Activated CD8-positive, alpha-beta memory T cell treated with anti-CD3 and anti-CD28 coated beads, Interleukin-2, amount 10 ng/mL, durations not matched to agents 7 days and 5 days (primary cell): ENCODE results near the gene BCL2L11. TPM values are rescaled to one million over a fixed set of nuclear protein-coding genes. Genes with fewer than 3 reads are reported as not detected.

ENCODE experiments used
- ATAC-seq: fragments of 150-1000 bp; cut with Tn5 transposase; one replicate; pipeline ENCODE4 v1.10.0; 2021; ENCODE audit warnings: moderate library complexity
- CTCF ChIA-PET: fragments of 350-600 bp; sonication (Branson Sonifier 250); formaldehyde crosslinking; loops from one replicate; lab custom pipeline; 2021; ENCODE audit warnings: antibody characterized with exemption; lab: Charles Lee
- DNase-seq: peaks from one replicate; pipeline ENCODE4 v3.0.0-alpha.2; 2020
- H3K27ac Mint-ChIP-seq: one replicate; pipeline ENCODE4 v1.8.0; 2021; ENCODE audit warnings: mild to moderate bottlenecking, mixed read lengths
- H3K27me3 Mint-ChIP-seq: one replicate; pipeline ENCODE4 v1.8.0; 2021; ENCODE audit warnings: mixed read lengths
- H3K36me3 Mint-ChIP-seq: one replicate; pipeline ENCODE4 v1.8.0; 2021; ENCODE audit warnings: mild to moderate bottlenecking, mixed read lengths
- H3K4me1 Mint-ChIP-seq: one replicate; pipeline ENCODE4 v1.8.0; 2021; ENCODE audit warnings: mixed read lengths
- H3K4me3 Mint-ChIP-seq: one replicate; pipeline ENCODE4 v1.8.0; 2021; ENCODE audit warnings: mild to moderate bottlenecking, moderate library complexity, mixed read lengths
- H3K9me3 Mint-ChIP-seq: one replicate; pipeline ENCODE4 v1.8.0; 2022; ENCODE audit warnings: low read depth, mixed read lengths
- total RNA-seq, 2 experiments: library from RNA; stranded (reverse); gene quantifications; one replicate each; pipeline ENCODE4 v1.2.3, GENCODE V29; 2021

The BCL2L11 gene
- total RNA-seq, 2 experiments from 2014 or later = 11.9 to 46.8 TPM

DNA sequence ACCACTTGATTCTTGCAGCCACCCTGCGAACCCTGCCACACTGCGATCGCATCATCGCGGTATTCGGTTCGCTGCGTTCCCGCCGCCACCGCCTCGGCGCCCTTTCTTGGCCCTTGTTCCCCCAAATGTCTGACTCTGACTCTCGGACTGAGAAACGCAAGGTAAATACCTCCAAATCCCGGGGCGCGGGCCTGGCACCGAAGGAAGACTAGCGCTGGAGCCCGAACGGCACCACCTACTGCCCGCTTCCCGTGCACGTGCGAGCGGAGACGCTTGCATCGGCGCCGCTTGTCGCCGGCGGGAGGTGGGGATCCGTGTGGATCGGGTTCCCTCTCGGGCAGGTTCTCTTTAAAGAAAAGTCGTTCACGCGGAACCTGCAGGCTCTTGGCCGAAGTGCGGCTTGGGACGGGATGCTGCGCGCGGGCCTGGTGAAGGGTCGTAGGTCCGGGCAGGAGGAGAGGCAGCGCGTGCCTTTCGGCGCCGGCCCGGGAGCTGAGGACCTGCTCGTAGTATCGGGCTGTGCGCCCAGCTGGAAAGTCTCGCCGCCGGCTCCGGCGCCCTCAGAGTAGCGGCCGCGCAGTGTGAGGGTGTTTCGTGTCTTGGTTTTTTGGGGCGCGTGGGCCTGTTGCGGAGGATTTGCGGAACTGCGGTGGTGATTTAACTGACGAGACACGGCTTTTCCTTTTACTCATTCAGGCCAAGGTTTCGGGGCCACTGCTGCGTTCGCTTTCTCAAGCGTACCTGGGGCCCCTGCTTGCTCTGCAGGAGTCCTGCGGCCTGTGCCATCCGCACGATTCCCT, 514 bp downstream of the BCL2L11 start:
- no peaks in the 10 kb centered on the region for H3K9me3 Mint-ChIP-seq
- DNase-seq (peak; percentile 69), ATAC-seq (peak; percentile 5)
- H3K27me3 Mint-ChIP-seq = peaks cover 60% of the 10 kb centered on the region
- peak overlapping the region; percentile 87 for H3K27ac Mint-ChIP-seq
- H3K4me3 Mint-ChIP-seq = peak overlapping the region; percentile 92
- peaks cover 20% of the 10 kb centered on the region for H3K36me3 Mint-ChIP-seq
- CTCF ChIA-PET = interaction anchor here (0.6 to 1.9 kb wide), 8 partner anchors 21 to 580 kb away, joined by 3 to 9 read pairs (median 4); no protein-coding TSS in a partner anchor
- H3K4me1 Mint-ChIP-seq = peaks cover 47% of the 10 kb centered on the region

GRCh38 chr2:111121828-111122630, 1.3 kb downstream of the BCL2L11 start:
- Mint-ChIP-seq H3K27me3 (peaks cover 53% of the 10 kb centered on the region), H3K36me3 (peaks cover 21% of the 10 kb centered on the region), H3K4me3 (peak overlapping the region; percentile 92), H3K4me1 (peaks cover 40% of the 10 kb centered on the region), H3K27ac (peak overlapping the region; percentile 68), H3K9me3 (no peaks in the 10 kb centered on the region)
- CTCF ChIA-PET = interaction anchor here (1.4 to 1.9 kb wide), 2 partner anchors 263 to 577 kb away, joined by 4 to 9 read pairs; no protein-coding TSS in a partner anchor
- peak; percentile 82 for DNase-seq
- peak; percentile 68 for ATAC-seq

GRCh38 chr2:111122631-111123421, 2.1 kb downstream of the BCL2L11 start:
- peaks cover 23% of the 10 kb centered on the region for H3K36me3 Mint-ChIP-seq
- CTCF ChIA-PET = interaction anchor here (0.9 to 1.4 kb wide), 2 partner anchors 10 to 310 kb away, joined by 3 to 4 read pairs; no protein-coding TSS in a partner anchor
- peaks cover 33% of the 10 kb centered on the region for H3K4me1 Mint-ChIP-seq

DNA sequence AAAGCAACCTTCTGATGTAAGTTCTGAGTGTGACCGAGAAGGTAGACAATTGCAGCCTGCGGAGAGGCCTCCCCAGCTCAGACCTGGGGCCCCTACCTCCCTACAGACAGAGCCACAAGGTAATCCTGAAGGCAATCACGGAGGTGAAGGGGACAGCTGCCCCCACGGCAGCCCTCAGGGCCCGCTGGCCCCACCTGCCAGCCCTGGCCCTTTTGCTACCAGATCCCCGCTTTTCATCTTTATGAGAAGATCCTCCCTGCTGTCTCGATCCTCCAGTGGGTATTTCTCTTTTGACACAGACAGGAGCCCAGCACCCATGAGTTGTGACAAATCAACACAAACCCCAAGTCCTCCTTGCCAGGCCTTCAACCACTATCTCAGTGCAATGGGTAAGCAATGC, 3.0 kb downstream of the BCL2L11 start:
- CTCF ChIA-PET = interaction anchor here (0.9 to 1.4 kb wide), 2 partner anchors 9 to 311 kb away, joined by 3 to 4 read pairs; no protein-coding TSS in a partner anchor
- no peak for ATAC-seq
- Mint-ChIP-seq H3K27me3 (peaks cover 37% of the 10 kb centered on the region), H3K9me3 (no peaks in the 10 kb centered on the region), H3K4me3 (peak overlapping the region; percentile 30), H3K36me3 (peaks cover 28% of the 10 kb centered on the region), H3K27ac (no peak overlapping the region), H3K4me1 (peaks cover 25% of the 10 kb centered on the region)
- no peak for DNase-seq

More at GRCh38 chr2:111122631-111123421, 2.1 kb downstream of the BCL2L11 start:
- H3K27ac Mint-ChIP-seq = peak overlapping the region; percentile 28
- no peaks in the 10 kb centered on the region for H3K9me3 Mint-ChIP-seq
- ATAC-seq (no peak), DNase-seq (no peak)
- H3K27me3 Mint-ChIP-seq = peaks cover 46% of the 10 kb centered on the region
- H3K4me3 Mint-ChIP-seq = peak overlapping the region; percentile 92

DNA sequence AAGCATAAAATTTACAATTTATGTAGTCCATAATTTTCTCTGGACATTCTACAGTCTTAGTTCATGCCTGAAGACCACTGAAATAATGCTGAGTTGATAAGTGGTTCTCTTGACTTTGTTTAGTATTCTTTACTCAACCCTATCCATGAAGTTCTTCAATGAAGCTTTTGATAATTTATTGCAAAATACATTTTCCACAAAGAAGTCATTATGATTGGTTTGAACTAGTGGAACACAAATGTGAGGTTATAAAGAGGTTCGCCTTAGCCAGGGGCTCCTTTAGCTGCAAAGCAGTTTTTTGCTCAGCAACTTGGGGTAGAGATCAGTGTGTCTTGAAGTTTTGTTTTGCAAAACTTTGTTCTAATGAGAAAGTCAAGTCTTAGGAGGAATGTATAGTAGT, 5.9 kb downstream of the BCL2L11 start:
- no peak for DNase-seq
- peaks cover 23% of the 10 kb centered on the region for H3K27me3 Mint-ChIP-seq
- H3K27ac Mint-ChIP-seq = no peak overlapping the region
- CTCF ChIA-PET = interaction anchor here (1.7 kb wide), 1 partner anchor 9 kb away, joined by 5 read pairs; no protein-coding TSS in a partner anchor
- H3K4me1 Mint-ChIP-seq = peaks cover 10% of the 10 kb centered on the region
- peaks cover 42% of the 10 kb centered on the region for H3K36me3 Mint-ChIP-seq
- H3K4me3 Mint-ChIP-seq = no peak overlapping the region
- no peak for ATAC-seq
- H3K9me3 Mint-ChIP-seq = no peaks in the 10 kb centered on the region

- no peak for DNase-seq
- ATAC-seq = no peak
- CTCF ChIA-PET = interaction anchor here (1.7 kb wide), 1 partner anchor 10 kb away, joined by 5 read pairs; no protein-coding TSS in a partner anchor
- Mint-ChIP-seq H3K27me3 (peaks cover 20% of the 10 kb centered on the region), H3K4me3 (no peak overlapping the region), H3K36me3 (peaks cover 44% of the 10 kb centered on the region), H3K4me1 (peaks cover 7% of the 10 kb centered on the region), H3K27ac (no peak overlapping the region), H3K9me3 (no peaks in the 10 kb centered on the region)
Measured at GRCh38 chr2:111127351-111127750, 6.6 kb downstream of the BCL2L11 start.

DNA sequence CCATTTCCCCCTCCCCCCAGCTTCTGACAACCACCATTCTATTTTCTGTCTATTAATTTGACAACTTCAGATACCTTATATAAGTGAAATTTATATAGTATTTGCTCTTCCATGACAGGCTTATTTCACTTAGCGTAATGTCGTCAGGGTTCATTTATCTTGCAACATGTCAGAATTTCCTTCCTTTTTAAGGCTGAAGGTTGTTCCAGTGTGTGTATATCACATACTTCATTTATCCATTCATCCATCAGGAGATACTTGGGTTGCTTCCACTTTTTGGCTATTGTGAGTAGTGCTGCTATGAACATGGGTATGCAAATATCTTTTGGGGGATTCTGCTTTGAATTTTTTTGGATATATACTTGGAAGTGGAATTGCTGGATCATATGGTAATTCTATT, 7.4 kb downstream of the BCL2L11 start:
- ATAC-seq = no peak
- Mint-ChIP-seq H3K9me3 (no peaks in the 10 kb centered on the region), H3K27me3 (peaks cover 16% of the 10 kb centered on the region), H3K4me1 (peaks cover 7% of the 10 kb centered on the region), H3K4me3 (no peak overlapping the region), H3K27ac (no peak overlapping the region), H3K36me3 (peaks cover 44% of the 10 kb centered on the region)
- CTCF ChIA-PET = no interaction called here
- DNase-seq = no peak

DNA sequence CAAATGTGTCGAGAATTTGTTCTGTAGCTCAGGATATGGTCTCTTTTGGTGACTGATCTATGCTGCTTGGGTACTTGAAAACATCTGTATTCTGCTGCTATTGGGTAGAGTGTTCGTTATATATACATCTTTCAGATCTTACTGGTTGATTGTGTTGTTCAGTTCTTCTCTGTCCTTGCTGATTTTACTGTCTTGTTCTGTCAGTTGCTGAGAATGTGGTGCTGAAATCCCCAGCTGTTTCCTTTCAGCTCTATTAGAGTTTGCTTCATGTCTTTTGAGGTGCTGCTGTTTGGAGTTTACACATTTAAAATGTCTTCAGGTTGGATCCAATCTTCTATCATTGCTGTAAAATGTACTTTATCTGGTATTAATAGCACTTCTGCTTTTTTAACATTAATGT, 12.9 kb downstream of the BCL2L11 start:
- Mint-ChIP-seq H3K4me3 (no peak overlapping the region), H3K27me3 (no peaks in the 10 kb centered on the region), H3K36me3 (peaks cover 17% of the 10 kb centered on the region), H3K4me1 (peaks cover 3% of the 10 kb centered on the region), H3K9me3 (no peaks in the 10 kb centered on the region), H3K27ac (no peak overlapping the region)
- DNase-seq (no peak), ATAC-seq (no peak)
- CTCF ChIA-PET = interaction anchor here (1.4 kb wide), 1 partner anchor 10 kb away, joined by 3 read pairs; no protein-coding TSS in a partner anchor

- no peak for DNase-seq
- H3K27me3 Mint-ChIP-seq = no peaks in the 10 kb centered on the region
- CTCF ChIA-PET = no interaction called here
- peaks cover 3% of the 10 kb centered on the region for H3K4me1 Mint-ChIP-seq
- H3K36me3 Mint-ChIP-seq = peaks cover 13% of the 10 kb centered on the region
- H3K27ac Mint-ChIP-seq = no peak overlapping the region
- no peak overlapping the region for H3K4me3 Mint-ChIP-seq
- no peaks in the 10 kb centered on the region for H3K9me3 Mint-ChIP-seq
- no peak for ATAC-seq
Measured at GRCh38 chr2:111134055-111134454, 13.3 kb downstream of the BCL2L11 start.

GRCh38 chr2:111135237-111135909, 14.7 kb downstream of the BCL2L11 start:
- H3K4me3 Mint-ChIP-seq = no peak overlapping the region
- no peak overlapping the region for H3K27ac Mint-ChIP-seq
- H3K9me3 Mint-ChIP-seq = no peaks in the 10 kb centered on the region
- H3K4me1 Mint-ChIP-seq = peaks cover 3% of the 10 kb centered on the region
- CTCF ChIA-PET = no interaction called here
- DNase-seq (no peak), ATAC-seq (no peak)
- no peaks in the 10 kb centered on the region for H3K27me3 Mint-ChIP-seq
- peaks cover 10% of the 10 kb centered on the region for H3K36me3 Mint-ChIP-seq

GRCh38 chr2:111135910-111136297, 15.2 kb downstream of the BCL2L11 start:
- DNase-seq (no peak), ATAC-seq (no peak)
- no peaks in the 10 kb centered on the region for H3K27me3 Mint-ChIP-seq
- H3K9me3 Mint-ChIP-seq = no peaks in the 10 kb centered on the region
- H3K4me1 Mint-ChIP-seq = peaks cover 3% of the 10 kb centered on the region
- CTCF ChIA-PET = interaction anchor here (1.3 kb wide), 1 partner anchor 10 kb away, joined by 3 read pairs; no protein-coding TSS in a partner anchor
- no peak overlapping the region for H3K4me3 Mint-ChIP-seq
- peaks cover 12% of the 10 kb centered on the region for H3K36me3 Mint-ChIP-seq
- no peak overlapping the region for H3K27ac Mint-ChIP-seq

- peaks cover 10% of the 10 kb centered on the region for H3K4me1 Mint-ChIP-seq
- CTCF ChIA-PET = no interaction called here
- DNase-seq = no peak
- no peak for ATAC-seq
- peaks cover 12% of the 10 kb centered on the region for H3K36me3 Mint-ChIP-seq
- H3K27me3 Mint-ChIP-seq = no peaks in the 10 kb centered on the region
- no peak overlapping the region for H3K4me3 Mint-ChIP-seq
- H3K27ac Mint-ChIP-seq = no peak overlapping the region
- no peaks in the 10 kb centered on the region for H3K9me3 Mint-ChIP-seq
Measured at GRCh38 chr2:111138839-111139238, 18.1 kb downstream of the BCL2L11 start.
